Panc1 (cell line): ENCODE results near the gene DOCK3. TPM values are rescaled to one million over a fixed set of nuclear protein-coding genes. Genes with fewer than 3 reads are reported as not detected.

ENCODE experiments used
- ATAC-seq: fragments of 200-7000 bp; cut with Tn5 transposase; 2 replicates; pipeline ENCODE4 v1.9.1; 2020; ENCODE audit warnings: mild to moderate bottlenecking, moderate library complexity
- BruUV-seq: library from RNA; stranded (reverse); fragments of 400-500 nt; replicated peaks from 2 replicates; lab custom pipeline; 2021; lab: Mats Ljungman, UMichigan
- CTCF ChIA-PET: fragments of 300-600 bp; sonication (Branson Sonifier 250); formaldehyde crosslinking; loops from one replicate; lab custom pipeline; 2022; ENCODE audit warnings: antibody characterized with exemption; lab: Charles Lee
- POLR2A ChIA-PET: fragments of 300-600 bp; sonication (Branson Sonifier 250); formaldehyde crosslinking; loops from one replicate; lab custom pipeline; 2022; ENCODE audit warnings: antibody characterized with exemption; lab: Charles Lee
- DNase-seq: peaks from one replicate; pipeline ENCODE4 v3.0.0-alpha.2; 2010; ENCODE audit warnings: low read depth, low spot score
- H3K27ac ChIP-seq: 2 replicates; pipeline ENCODE4 v1.5.1; 2011; ENCODE audit warnings: mild to moderate bottlenecking, low read length, inconsistent platforms
- H3K27me3 ChIP-seq: fragments of 200-500 bp; sonication (Bioruptor generic); 2 replicates; pipeline ENCODE4 v1.6.0; 2014; ENCODE audit warnings: low read length, inconsistent platforms; ENCODE audit not compliant: control insufficient read depth, insufficient read depth
- H3K36me3 ChIP-seq: fragments of 200-500 bp; sonication (Bioruptor generic); 2 replicates; pipeline ENCODE4 v1.5.1; 2014; ENCODE audit warnings: inconsistent platforms, mild to moderate bottlenecking, low read length, moderate library complexity; ENCODE audit not compliant: control insufficient read depth, insufficient read depth
- H3K4me1 ChIP-seq: 2 replicates; pipeline ENCODE4 v1.5.1; 2011; ENCODE audit warnings: inconsistent platforms, mild to moderate bottlenecking, low read length, moderate library complexity; ENCODE audit not compliant: control insufficient read depth, insufficient read depth
- H3K4me3 ChIP-seq, 2 experiments: 2 replicates each; pipeline ENCODE4 v1.5.1; 2011 to 2012; ENCODE audit warnings: low read depth in 2 of 2, low read length in 2 of 2, mild to moderate bottlenecking in 2 of 2, inconsistent platforms in 1 of 2, moderate library complexity in 1 of 2
- H3K9me3 ChIP-seq: fragments of 200-500 bp; sonication (Bioruptor generic); 2 replicates; pipeline ENCODE4 v1.5.1; 2014; ENCODE audit warnings: low read depth, mild to moderate bottlenecking, inconsistent platforms, low read length, moderate library complexity; ENCODE audit not compliant: control insufficient read depth, insufficient read depth
- POLR2AphosphoS5 ChIP-seq: IDR thresholded peaks from 2 replicates; pipeline ENCODE4 v1.6.1; 2012; ENCODE audit warnings: mild to moderate bottlenecking, low read depth, low read length, moderate library complexity
- REST ChIP-seq, 2 experiments: IDR thresholded peaks; 2 replicates each; pipeline ENCODE4 v1.6.1; 2011 to 2012; ENCODE audit warnings: low read depth in 2 of 2, control low read depth in 1 of 2, low read length in 1 of 2, mild to moderate bottlenecking in 1 of 2, moderate library complexity in 1 of 2; ENCODE audit not compliant: insufficient read depth in 1 of 2
- SIN3A ChIP-seq: IDR thresholded peaks from 2 replicates; pipeline ENCODE4 v1.6.1; 2012; ENCODE audit warnings: low read depth, mild to moderate bottlenecking, low read length, moderate library complexity, borderline replicate concordance; ENCODE audit not compliant: insufficient read depth
- TCF7L2 ChIP-seq: IDR thresholded peaks from 2 replicates; pipeline ENCODE4 v1.6.1; 2011; ENCODE audit warnings: mild to moderate bottlenecking, low read depth, low read length, inconsistent platforms
- in situ Hi-C: cut with HindIII; loops from 2 replicates; pipeline ENCODE4 v1.10.0; 2016; ENCODE audit warnings: low sequenced_read_pairs, low pct_unique_long_range_greater_than_20kb
- intact Hi-C: fragments of 100-400 bp; cut with micrococcal nuclease; formaldehyde crosslinking; loops from one replicate; pipeline ENCODE4 v1.10.0; 2022; ENCODE audit not compliant: unreplicated experiment
- total RNA-seq: library from RNA; stranded (reverse); gene quantifications from one replicate; pipeline ENCODE4 v1.2.1, GENCODE V29; 2021; ENCODE audit not compliant: unreplicated experiment
- TF ChIP-seq, protein P1 (sequence below): fragments of 450-650 bp; IDR thresholded peaks from 2 replicates; pipeline ENCODE4 v1.5.1; 2017; ENCODE audit warnings: mild to moderate bottlenecking

DOCK3 gene
- total RNA-seq, 1 experiment from 2014 or later = 0.21 TPM

DNA sequence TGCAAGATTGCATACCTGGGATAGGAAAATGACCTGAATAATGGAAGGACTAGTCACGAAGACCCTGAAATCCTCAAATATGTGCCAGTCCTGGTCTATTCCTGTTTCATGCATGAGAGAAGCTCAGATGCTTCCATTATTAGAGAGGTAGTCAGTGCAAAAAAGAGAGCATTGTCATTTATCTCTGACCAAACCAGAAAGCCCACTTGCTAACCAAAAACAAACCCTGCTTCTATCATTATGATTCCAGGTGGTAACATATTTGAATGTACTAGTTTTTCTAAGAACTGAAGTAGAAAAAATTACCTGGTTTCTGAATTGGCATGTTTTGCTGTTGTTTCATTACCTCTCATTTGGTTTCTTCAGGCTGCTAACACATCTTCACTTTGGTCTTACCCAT lies 549.6 kb downstream of the DOCK3 start:
- no peak for ATAC-seq

DNA sequence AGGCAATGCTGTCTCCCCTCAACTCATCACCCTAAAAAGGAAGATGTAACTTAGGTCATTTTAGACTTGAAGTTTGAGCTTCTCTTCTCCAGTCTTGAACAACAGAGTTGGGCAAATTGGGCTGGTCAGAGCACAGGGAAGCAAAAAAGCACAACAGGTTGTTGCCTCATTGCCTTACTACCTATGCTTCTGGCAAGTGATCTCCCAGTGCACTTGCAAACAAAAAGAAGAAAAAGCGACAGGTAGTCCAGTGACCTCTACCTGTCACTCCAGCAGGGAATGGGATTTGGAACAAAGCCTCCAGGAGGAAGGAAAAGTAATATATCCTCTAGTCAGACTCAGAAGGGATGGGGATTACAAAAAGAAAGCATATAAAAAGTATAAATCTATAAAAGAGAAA lies 550.1 kb downstream of the DOCK3 start:
- POLR2A ChIA-PET = no interaction called here
- CTCF ChIA-PET = no interaction called here
- no peak overlapping the region for H3K27ac ChIP-seq
- in situ Hi-C loops = no loop called here
- intact Hi-C loops = no loop called here
- H3K36me3 ChIP-seq = no peaks in the 10 kb centered on the region
- no peaks in the 10 kb centered on the region for H3K9me3 ChIP-seq
- no peaks in the 10 kb centered on the region for H3K4me1 ChIP-seq
- no peak overlapping the region for H3K4me3 ChIP-seq
- no peaks in the 10 kb centered on the region for H3K27me3 ChIP-seq
- no TSS peak for BruUV-seq
- TF ChIP-seq POLR2AphosphoS5 (no peak), REST (IDR thresholded peaks at IDR 0.05; ENCODE audit: insufficient read depth in 1 of 2, low read depth in 2 of 2, low read length in 1 of 2) (no peak), TCF7L2 (no peak), SIN3A (no peak)
- TF ChIP-seq, protein P1, sequence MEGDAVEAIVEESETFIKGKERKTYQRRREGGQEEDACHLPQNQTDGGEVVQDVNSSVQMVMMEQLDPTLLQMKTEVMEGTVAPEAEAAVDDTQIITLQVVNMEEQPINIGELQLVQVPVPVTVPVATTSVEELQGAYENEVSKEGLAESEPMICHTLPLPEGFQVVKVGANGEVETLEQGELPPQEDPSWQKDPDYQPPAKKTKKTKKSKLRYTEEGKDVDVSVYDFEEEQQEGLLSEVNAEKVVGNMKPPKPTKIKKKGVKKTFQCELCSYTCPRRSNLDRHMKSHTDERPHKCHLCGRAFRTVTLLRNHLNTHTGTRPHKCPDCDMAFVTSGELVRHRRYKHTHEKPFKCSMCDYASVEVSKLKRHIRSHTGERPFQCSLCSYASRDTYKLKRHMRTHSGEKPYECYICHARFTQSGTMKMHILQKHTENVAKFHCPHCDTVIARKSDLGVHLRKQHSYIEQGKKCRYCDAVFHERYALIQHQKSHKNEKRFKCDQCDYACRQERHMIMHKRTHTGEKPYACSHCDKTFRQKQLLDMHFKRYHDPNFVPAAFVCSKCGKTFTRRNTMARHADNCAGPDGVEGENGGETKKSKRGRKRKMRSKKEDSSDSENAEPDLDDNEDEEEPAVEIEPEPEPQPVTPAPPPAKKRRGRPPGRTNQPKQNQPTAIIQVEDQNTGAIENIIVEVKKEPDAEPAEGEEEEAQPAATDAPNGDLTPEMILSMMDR = no peak
- no peak for DNase-seq
- no peak for ATAC-seq

More for the DNA sequence above, 549.6 kb downstream of the DOCK3 start:
- no peak for DNase-seq
- ChIA-PET CTCF (no interaction called here), POLR2A (no interaction called here)
- Histone ChIP-seq H3K27me3 (no peaks in the 10 kb centered on the region), H3K27ac (no peak overlapping the region), H3K9me3 (no peaks in the 10 kb centered on the region), H3K36me3 (no peaks in the 10 kb centered on the region), H3K4me3 (no peak overlapping the region), H3K4me1 (no peaks in the 10 kb centered on the region)
- no TSS peak for BruUV-seq
- intact Hi-C loops = no loop called here
- no peak for TF ChIP-seq POLR2AphosphoS5
- TF ChIP-seq REST (IDR thresholded peaks at IDR 0.05; ENCODE audit: insufficient read depth in 1 of 2, low read depth in 2 of 2, low read length in 1 of 2) = no peak
- TF ChIP-seq SIN3A = no peak
- TF ChIP-seq, protein P1 = no peak
- no peak for TF ChIP-seq TCF7L2
- in situ Hi-C loops = no loop called here
